DMS114 treated with DMSO at 0.1 percent for 48 hours (cell line): ENCODE measurements around the gene EXOSC6.
"Not testable (repeated sequence)": the region's sequence is repeated elsewhere in the genome, so short reads cannot be mapped to it uniquely, and the experiment has no call there.

ENCODE experiments used
- DNase-seq: peaks from one replicate; lab custom pipeline; 2025; ENCODE audit not compliant: unreplicated experiment; lab: John Stamatoyannopoulos, UW

The EXOSC6 gene

DNA sequence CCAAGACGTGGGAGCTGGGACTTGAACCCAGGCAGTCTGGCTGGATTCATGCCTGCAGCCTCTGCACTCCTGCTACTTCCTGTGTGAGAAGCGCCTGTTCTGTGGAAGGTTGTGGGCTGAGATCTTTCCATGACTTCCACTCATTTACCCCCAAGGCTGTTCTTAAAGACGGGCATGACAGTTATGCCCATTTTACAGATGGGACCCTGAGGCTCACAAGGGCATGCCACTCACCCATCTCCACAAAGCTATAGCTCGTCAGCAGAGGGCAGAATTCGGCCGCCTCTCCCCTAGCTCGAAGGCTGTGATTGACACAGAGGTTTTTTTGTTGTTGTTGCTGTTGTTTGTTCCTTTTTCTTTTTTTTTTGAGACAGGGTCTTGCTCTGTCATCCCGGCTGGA lies 51.7 kb downstream of the EXOSC6 start:
- DNase-seq, result not testable (repeated sequence)

DNA sequence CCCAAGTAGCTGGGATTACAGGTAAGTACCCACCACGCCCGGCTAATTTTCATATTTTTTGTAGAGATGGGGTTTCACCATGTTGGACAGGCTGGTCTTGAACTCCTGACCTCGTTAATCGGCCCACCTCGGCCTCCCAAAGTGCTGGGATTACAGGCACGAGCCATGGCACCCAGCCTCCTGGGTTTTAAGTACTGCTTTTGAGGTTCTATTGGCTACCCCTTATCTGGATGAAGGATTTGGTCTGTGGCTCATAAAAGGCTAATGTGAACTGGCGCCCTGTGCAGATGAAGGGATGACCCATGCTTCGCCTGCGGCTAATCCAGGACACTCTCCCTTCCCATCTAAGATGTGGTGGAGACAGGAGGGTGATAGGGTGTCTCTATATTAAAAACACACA lies 52.6 kb downstream of the EXOSC6 start:
- not testable (repeated sequence) for DNase-seq

DNA sequence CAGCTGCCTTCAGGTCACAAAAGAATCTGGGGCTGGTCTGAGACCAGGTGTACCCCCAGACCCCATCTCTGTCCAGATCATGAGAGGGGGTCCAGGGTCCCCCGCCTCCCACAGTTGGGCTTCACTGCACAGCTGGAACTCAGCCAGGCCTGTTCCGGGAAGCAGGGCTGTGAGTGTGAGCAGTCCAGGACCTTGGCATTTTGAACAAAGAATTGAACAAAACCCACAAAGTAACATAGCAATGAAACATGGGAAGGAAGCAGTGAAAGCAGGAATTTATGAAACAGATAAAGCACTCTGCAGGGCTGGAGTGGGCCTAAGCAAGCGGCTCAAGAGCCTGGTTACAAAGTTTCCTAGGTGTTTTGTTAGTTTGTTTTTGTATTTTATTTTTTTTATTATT lies 53.1 kb downstream of the EXOSC6 start:
- DNase-seq, result not testable (repeated sequence)

DNA sequence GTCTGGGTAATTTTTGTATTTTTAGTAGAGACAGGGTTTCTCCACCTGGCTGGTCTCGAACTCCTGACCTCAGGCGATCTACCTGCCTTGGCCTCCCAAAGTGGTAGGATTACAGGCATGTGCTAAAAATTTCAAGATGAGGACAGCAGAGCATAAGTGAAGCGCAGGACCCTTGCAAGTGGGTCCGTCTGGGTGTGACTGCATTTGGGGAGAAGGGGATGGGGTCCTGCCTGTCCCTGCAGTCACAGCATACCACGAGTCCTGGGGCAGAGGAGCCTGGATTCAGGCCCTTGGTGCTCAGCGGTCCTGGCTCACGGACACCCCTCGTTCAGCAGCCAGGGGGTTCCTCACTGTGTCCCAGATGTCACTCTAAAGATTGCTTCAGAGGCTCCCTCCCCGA lies 53.5 kb downstream of the EXOSC6 start:
- DNase-seq, result not testable (repeated sequence)

DNA sequence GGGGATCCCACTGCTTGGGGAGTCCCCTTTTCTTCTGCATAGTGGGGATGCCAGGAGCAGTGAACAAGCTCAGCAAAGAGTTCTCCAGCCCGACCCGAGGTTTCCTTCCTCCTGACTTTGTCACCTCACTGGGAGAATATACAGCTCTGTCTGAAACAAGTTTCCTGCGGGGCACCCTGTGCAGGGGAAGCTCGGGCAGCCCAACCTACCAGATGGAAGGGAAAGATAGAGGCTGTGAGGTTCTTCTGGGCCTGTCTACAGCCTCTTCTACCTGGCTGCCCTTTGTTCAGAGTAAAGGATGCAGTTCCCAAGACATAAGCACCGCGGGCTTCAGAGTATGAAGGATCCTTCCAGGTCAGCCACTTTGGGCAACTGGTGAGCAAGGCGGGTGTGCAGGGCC lies 54.1 kb downstream of the EXOSC6 start:
- not testable (repeated sequence) for DNase-seq
